Upper lobe of right lung (tissue), 1 donor: ENCODE data around the gene ADCY1. TPM values are rescaled to one million over a fixed set of nuclear protein-coding genes. Genes with fewer than 3 reads are reported as not detected.

ENCODE experiments used
- ATAC-seq: fragments of 200-7000 bp; cut with Tn5 transposase; one replicate; pipeline ENCODE4 v1.9.1; 2020; ENCODE audit warnings: mild to moderate bottlenecking, moderate library complexity
- DNase-seq: peaks from one replicate; pipeline ENCODE4 v3.0.0-alpha.2; 2020
- H3K27ac ChIP-seq: fragments of 200-600 bp; one replicate; pipeline ENCODE4 v1.8.0; 2022
- H3K27me3 ChIP-seq: fragments of 200-600 bp; one replicate; pipeline ENCODE4 v1.8.0; 2022; ENCODE audit warnings: mild to moderate bottlenecking
- H3K36me3 ChIP-seq: fragments of 200-600 bp; one replicate; pipeline ENCODE4 v1.8.0; 2022
- H3K4me1 ChIP-seq: fragments of 200-600 bp; one replicate; pipeline ENCODE4 v1.8.0; 2022
- H3K4me3 ChIP-seq: fragments of 200-600 bp; one replicate; pipeline ENCODE4 v1.8.0; 2022; ENCODE audit warnings: mild to moderate bottlenecking
- H3K9me3 ChIP-seq: fragments of 200-600 bp; one replicate; pipeline ENCODE4 v1.8.0; 2022
- CTCF ChIP-seq: fragments of 200-600 bp; IDR thresholded peaks from one replicate; pipeline ENCODE4 v1.8.0; 2022; ENCODE audit warnings: antibody characterized with exemption
- intact Hi-C: fragments of 100-400 bp; cut with DNase I; formaldehyde crosslinking; loops from one replicate; pipeline ENCODE4 v1.11.0; 2022
- total RNA-seq: library from RNA; stranded (reverse); fragmentation: NEBNext Ultra II Directional; extraction: Animal tissue kit (Norgen Biotek cat#: 25700); gene quantifications from one replicate; pipeline ENCODE4 v1.2.1, GENCODE V29; 2021
- donor health status: DM: no; HTN: yes; CAD: no; lungs with severe emphysema.

Gene ADCY1
- total RNA-seq, 1 donor from 2014 or later, result 3.9 TPM

GRCh38 chr7:45622058-45622457, 47.9 kb downstream of the ADCY1 start:
- no peaks in the 10 kb centered on the region for H3K36me3 ChIP-seq
- TF ChIP-seq CTCF, result no peak
- H3K4me1 ChIP-seq, result no peaks in the 10 kb centered on the region
- DNase-seq (no peak), ATAC-seq (no peak)
- no peaks in the 10 kb centered on the region for H3K27me3 ChIP-seq
- no peaks in the 10 kb centered on the region for H3K9me3 ChIP-seq
- intact Hi-C loops, result no loop called here
- H3K4me3 ChIP-seq, result no peak overlapping the region
- H3K27ac ChIP-seq, result no peak overlapping the region

GRCh38 chr7:45623157-45623556, 49.0 kb downstream of the ADCY1 start:
- no peak for TF ChIP-seq CTCF
- no peaks in the 10 kb centered on the region for H3K36me3 ChIP-seq
- DNase-seq (no peak), ATAC-seq (no peak)
- intact Hi-C loops, result no loop called here
- H3K4me3 ChIP-seq, result no peak overlapping the region
- no peak overlapping the region for H3K27ac ChIP-seq
- H3K4me1 ChIP-seq, result no peaks in the 10 kb centered on the region
- no peaks in the 10 kb centered on the region for H3K9me3 ChIP-seq
- no peaks in the 10 kb centered on the region for H3K27me3 ChIP-seq

- H3K4me3 ChIP-seq, result no peak overlapping the region
- no peak overlapping the region for H3K27ac ChIP-seq
- intact Hi-C loops, result no loop called here
- no peaks in the 10 kb centered on the region for H3K36me3 ChIP-seq
- DNase-seq (no peak), ATAC-seq (no peak)
- no peaks in the 10 kb centered on the region for H3K9me3 ChIP-seq
- H3K27me3 ChIP-seq, result no peaks in the 10 kb centered on the region
- TF ChIP-seq CTCF, result no peak
- H3K4me1 ChIP-seq, result no peaks in the 10 kb centered on the region
These were observed 49.7 kb downstream of the ADCY1 start for GRCh38 chr7:45623740-45624391.

GRCh38 chr7:45624392-45624760, 50.2 kb downstream of the ADCY1 start:
- no peak for DNase-seq
- intact Hi-C loops, result no loop called here
- no peak for ATAC-seq
- Histone ChIP-seq H3K27ac (no peak overlapping the region), H3K4me3 (no peak overlapping the region), H3K4me1 (no peaks in the 10 kb centered on the region), H3K36me3 (no peaks in the 10 kb centered on the region), H3K9me3 (no peaks in the 10 kb centered on the region), H3K27me3 (no peaks in the 10 kb centered on the region)
- TF ChIP-seq CTCF, result no peak

GRCh38 chr7:45625067-45625466, 50.9 kb downstream of the ADCY1 start:
- Histone ChIP-seq H3K9me3 (no peaks in the 10 kb centered on the region), H3K4me1 (no peaks in the 10 kb centered on the region), H3K36me3 (no peaks in the 10 kb centered on the region), H3K4me3 (no peak overlapping the region), H3K27ac (no peak overlapping the region), H3K27me3 (no peaks in the 10 kb centered on the region)
- DNase-seq, result no peak
- intact Hi-C loops, result no loop called here
- ATAC-seq, result no peak
- no peak for TF ChIP-seq CTCF
